Measurements from ENCODE around the gene NT5C2. TPM values are rescaled to one million over a fixed set of nuclear protein-coding genes. Genes with fewer than 3 reads are reported as not detected.

The NT5C2 gene
- polyA plus RNA-seq, 3 donors, result 96.4 to 110 (median 103) TPM

Other genes starting within 250 kb of the NT5C2 start
- under 1 TPM; 0.11 to 0.18 (median 0.17) TPM for gene RPEL1, start 52.6 kb upstream of the NT5C2 start, polyA plus RNA-seq (ENCODE audit: insufficient read length in 3 of 3)
- gene INA, start 83.9 kb upstream of the NT5C2 start, polyA plus RNA-seq (ENCODE audit: insufficient read length in 3 of 3), result under 1 TPM; 0.64 to 0.72 (median 0.69) TPM
- gene PCGF6, start 157.9 kb upstream of the NT5C2 start, polyA plus RNA-seq (ENCODE audit: insufficient read length in 3 of 3), result 10 to 100 TPM; 14.2 to 16.4 (median 14.6) TPM
- 1 to 10 TPM; 8.0 to 8.9 (median 8.2) TPM for gene TAF5, start 174.7 kb upstream of the NT5C2 start, polyA plus RNA-seq (ENCODE audit: insufficient read length in 3 of 3)
- gene ATP5MK, start 203.2 kb upstream of the NT5C2 start, polyA plus RNA-seq (ENCODE audit: insufficient read length in 3 of 3), result 100 to 1,000 TPM; 245 to 260 (median 254) TPM
- 10 to 100 TPM; 31.3 to 34.0 (median 33.4) TPM for gene PDCD11, start 203.4 kb upstream of the NT5C2 start, polyA plus RNA-seq (ENCODE audit: insufficient read length in 3 of 3)